ENCODE data around the gene PLEKHG4B.

Gene PLEKHG4B

GRCh38 chr5:141211-141610 is 49.2 kb downstream of the PLEKHG4B start:
- Histone ChIP-seq H2AFZ (ENCODE audit: low read length) (no peak overlapping the region), H3K36me3 (replicated peaks; ENCODE audit: insufficient read depth, low read length) (no peaks in the 10 kb centered on the region), H3K79me2 (ENCODE audit: low read length) (no peaks in the 10 kb centered on the region), H3K4me3 (ENCODE audit: low read length) (no peak overlapping the region), H3K27me3 (replicated peaks; ENCODE audit: insufficient read depth, low read length) (peaks cover 4% of the 10 kb centered on the region; the same call in 1 of the 2 replicates), H3K4me2 (ENCODE audit: low read depth, low read length) (no peak overlapping the region), H3K9ac (ENCODE audit: low read length) (no peak overlapping the region), H4K20me1 (ENCODE audit: insufficient read depth, low read length) (no peaks in the 10 kb centered on the region), H3K4me1 (ENCODE audit: low read length) (no peaks in the 10 kb centered on the region), H3F3A (ENCODE audit: insufficient read depth, low read length) (no peaks in the 10 kb centered on the region), H3K27ac (ENCODE audit: low read length) (no peak overlapping the region), H3K9me3 (replicated peaks; ENCODE audit: insufficient read depth, low read length) (no peaks in the 10 kb centered on the region), H3K9me2 (replicated peaks; ENCODE audit: insufficient read depth, low read length) (no peaks in the 10 kb centered on the region)
- TF ChIP-seq CTCF (IDR thresholded peaks at IDR 0.05; ENCODE audit: low read length): no peak
- no peak for TF ChIP-seq EZH2phosphoT487 (IDR thresholded peaks at IDR 0.05; ENCODE audit: low read length)
- TF ChIP-seq EZH2 (optimal IDR thresholded peaks at IDR 0.05; ENCODE audit: low read depth, low read length): no peak
- DNase-seq: no peak

- no peaks in the 10 kb centered on the region for H3K79me2 ChIP-seq (ENCODE audit: low read length)
- no peak overlapping the region for H3K4me2 ChIP-seq (ENCODE audit: low read depth, low read length)
- no peaks in the 10 kb centered on the region for H3K9me2 ChIP-seq (replicated peaks; ENCODE audit: insufficient read depth, low read length)
- no peaks in the 10 kb centered on the region for H4K20me1 ChIP-seq (ENCODE audit: insufficient read depth, low read length)
- H2AFZ ChIP-seq (ENCODE audit: low read length): no peak overlapping the region
- H3F3A ChIP-seq (ENCODE audit: insufficient read depth, low read length): no peaks in the 10 kb centered on the region
- H3K4me3 ChIP-seq (ENCODE audit: low read length): no peak overlapping the region
- H3K9me3 ChIP-seq (replicated peaks; ENCODE audit: insufficient read depth, low read length): no peaks in the 10 kb centered on the region
- no peak for TF ChIP-seq CTCF (IDR thresholded peaks at IDR 0.05; ENCODE audit: low read length)
- no peak for DNase-seq
- peaks cover 4% of the 10 kb centered on the region; the same call in 1 of the 2 replicates for H3K27me3 ChIP-seq (replicated peaks; ENCODE audit: insufficient read depth, low read length)
- no peaks in the 10 kb centered on the region for H3K4me1 ChIP-seq (ENCODE audit: low read length)
- H3K36me3 ChIP-seq (replicated peaks; ENCODE audit: insufficient read depth, low read length): no peaks in the 10 kb centered on the region
- H3K9ac ChIP-seq (ENCODE audit: low read length): no peak overlapping the region
- no peak overlapping the region for H3K27ac ChIP-seq (ENCODE audit: low read length)
Observed at GRCh38 chr5:141761-142160, 49.8 kb downstream of the PLEKHG4B start.

- Histone ChIP-seq H3K4me3 (ENCODE audit: low read length) (no peak overlapping the region), H3K9me2 (replicated peaks; ENCODE audit: insufficient read depth, low read length) (no peaks in the 10 kb centered on the region), H3K27me3 (replicated peaks; ENCODE audit: insufficient read depth, low read length) (peaks cover 4% of the 10 kb centered on the region; the same call in 1 of the 2 replicates), H3K79me2 (ENCODE audit: low read length) (no peaks in the 10 kb centered on the region), H2AFZ (ENCODE audit: low read length) (no peak overlapping the region), H3K9me3 (replicated peaks; ENCODE audit: insufficient read depth, low read length) (no peaks in the 10 kb centered on the region), H4K20me1 (ENCODE audit: insufficient read depth, low read length) (no peaks in the 10 kb centered on the region), H3K36me3 (replicated peaks; ENCODE audit: insufficient read depth, low read length) (no peaks in the 10 kb centered on the region), H3F3A (ENCODE audit: insufficient read depth, low read length) (no peaks in the 10 kb centered on the region), H3K27ac (ENCODE audit: low read length) (no peak overlapping the region), H3K4me2 (ENCODE audit: low read depth, low read length) (no peak overlapping the region), H3K9ac (ENCODE audit: low read length) (no peak overlapping the region), H3K4me1 (ENCODE audit: low read length) (no peaks in the 10 kb centered on the region)
- no peak for TF ChIP-seq EZH2phosphoT487 (IDR thresholded peaks at IDR 0.05; ENCODE audit: low read length)
- TF ChIP-seq EZH2 (optimal IDR thresholded peaks at IDR 0.05; ENCODE audit: low read depth, low read length): no peak
- no peak for TF ChIP-seq CTCF (IDR thresholded peaks at IDR 0.05; ENCODE audit: low read length)
- no peak for DNase-seq
Observed at GRCh38 chr5:142246-142810, 50.4 kb downstream of the PLEKHG4B start.

All from MM.1S (cell line).